SKM-1 (cell line): ENCODE data around the gene PBXIP1.

Source experiments
- DNase-seq: peaks from one replicate; lab custom pipeline; 2025; ENCODE audit not compliant: unreplicated experiment; lab: John Stamatoyannopoulos, UW

PBXIP1 gene

DNA sequence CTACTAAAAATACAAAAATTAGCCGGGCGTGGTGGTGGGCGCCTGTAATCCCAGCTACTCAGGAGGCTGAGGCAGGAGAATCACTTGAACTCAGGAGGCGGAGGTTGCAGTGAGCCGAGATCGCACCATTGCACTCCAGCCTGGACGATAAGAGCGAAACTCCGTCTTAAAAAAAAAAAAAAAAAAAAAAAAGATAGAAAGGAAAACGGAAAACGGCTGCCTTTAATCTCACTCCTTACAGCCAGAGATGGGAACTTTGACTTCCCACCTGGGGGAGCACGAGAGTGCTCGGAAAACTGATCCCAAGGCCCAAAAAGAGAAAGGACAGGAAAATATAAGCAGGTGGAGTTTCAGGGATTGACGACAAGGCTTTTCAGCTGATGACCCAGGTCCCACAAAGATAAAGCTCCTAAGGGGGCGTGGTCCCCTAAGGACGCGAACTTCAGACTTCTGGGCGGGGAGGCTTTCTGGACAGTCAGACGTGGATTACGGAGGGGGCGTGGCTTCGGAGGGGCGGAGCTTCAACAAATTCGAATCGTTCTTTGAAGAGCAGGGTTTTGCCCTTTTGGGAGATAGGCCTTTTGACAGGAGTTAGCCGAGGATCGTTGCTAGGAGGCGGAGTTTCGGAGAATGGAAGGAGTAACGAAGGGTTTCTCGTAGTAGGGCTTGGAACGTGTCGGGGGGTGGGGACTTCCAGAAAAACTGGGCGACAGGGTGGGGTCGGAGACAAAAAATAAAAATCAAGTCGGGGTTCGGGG lies 17.6 kb upstream of the PBXIP1 start:
- peak; percentile 98 for DNase-seq

- DNase-seq, result no peak
These were observed 16.8 kb upstream of the PBXIP1 start for GRCh38 chr1:154972517-154973343.

GRCh38 chr1:154972213-154972516 lies 16.3 kb upstream of the PBXIP1 start:
- no peak for DNase-seq

GRCh38 chr1:154971341-154971998 lies 15.6 kb upstream of the PBXIP1 start:
- no peak for DNase-seq

GRCh38 chr1:154970631-154971340 lies 14.9 kb upstream of the PBXIP1 start, which contains the start of gene SHC1:
SHC1 (minus strand) TSS chr1:154970747; CDS start chr1:154970526, 221 bp downstream.
- no peak for DNase-seq

DNA sequence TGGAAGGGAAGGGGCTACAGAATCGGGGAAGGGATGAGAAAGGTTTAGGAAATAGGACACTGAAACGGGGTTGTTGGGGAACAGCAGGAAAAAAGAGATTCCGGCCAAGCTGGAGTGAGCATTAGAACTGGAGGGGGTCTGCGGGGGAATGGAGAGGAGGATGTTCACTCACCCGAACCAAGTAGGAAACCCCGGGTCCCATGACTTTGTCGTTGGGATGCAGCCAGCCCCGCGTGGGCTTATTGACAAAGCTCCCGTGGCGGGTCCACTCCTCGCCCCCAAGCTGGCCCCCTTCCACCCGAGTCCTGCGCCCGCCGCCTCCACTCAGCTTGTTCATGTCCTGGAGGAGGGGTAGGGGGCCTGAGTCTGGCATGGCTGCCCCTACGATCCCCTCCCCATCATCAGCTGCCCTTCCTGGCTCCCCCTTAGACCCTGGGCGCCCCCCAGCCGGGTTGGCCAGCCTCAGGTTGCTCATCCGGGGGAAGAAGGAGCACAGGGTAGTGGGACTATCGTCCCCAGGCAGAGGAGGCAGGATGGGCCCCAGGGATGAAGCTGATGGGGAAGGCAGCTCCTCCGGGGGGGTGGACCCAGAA lies 14.1 kb upstream of the PBXIP1 start:
- DNase-seq, result no peak

GRCh38 chr1:154969246-154969645 lies 13.3 kb upstream of the PBXIP1 start:
- no peak for DNase-seq

DNA sequence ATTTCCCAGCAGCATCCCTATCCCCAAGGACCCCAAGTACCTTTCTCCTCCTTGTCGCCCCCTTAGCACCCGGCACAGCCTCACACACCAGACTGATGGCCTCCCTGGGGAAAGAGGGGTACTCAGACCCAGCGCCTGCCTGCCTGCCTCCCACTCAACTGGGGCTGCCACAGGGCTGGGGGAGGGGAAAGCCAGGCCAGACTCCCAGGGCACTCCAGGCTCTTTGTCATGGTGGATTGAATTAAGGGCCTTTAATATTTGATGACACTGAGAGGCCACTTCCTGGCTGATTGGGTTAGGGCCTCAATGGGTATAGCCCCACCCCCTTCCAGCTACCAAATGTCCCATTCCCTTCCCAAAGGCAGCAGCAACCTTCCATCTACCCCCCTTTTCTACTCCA lies 12.8 kb upstream of the PBXIP1 start:
- no peak for DNase-seq

DNA sequence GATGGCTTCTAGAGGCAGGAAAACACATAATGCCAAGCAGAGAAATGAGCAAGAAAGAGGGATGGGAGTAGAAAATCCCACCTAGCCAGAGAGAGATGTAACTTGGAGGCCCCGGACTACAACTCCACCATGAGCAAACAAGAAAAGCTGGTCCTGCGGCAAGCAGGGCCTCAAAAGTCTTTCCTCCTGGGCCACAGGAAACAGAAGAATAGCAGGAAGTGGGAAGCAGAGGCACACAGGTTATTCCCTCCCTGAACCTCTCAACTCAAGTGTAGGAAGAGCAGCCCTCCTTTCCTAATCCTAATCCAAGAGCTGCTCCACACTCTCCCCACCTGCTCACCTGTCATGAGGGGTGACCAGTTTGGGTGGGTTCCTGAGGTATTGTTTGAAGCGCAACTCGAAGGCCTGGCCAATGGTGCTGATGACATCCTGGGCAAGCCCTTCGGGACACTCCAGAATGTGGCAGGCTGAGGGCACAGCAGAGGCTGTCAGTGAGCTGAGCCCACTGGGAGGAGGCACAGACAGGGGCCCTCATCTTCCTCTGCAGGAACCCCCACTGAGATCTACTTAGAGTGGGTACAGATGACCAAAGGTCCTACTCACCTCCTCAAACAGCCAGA lies 11.5 kb upstream of the PBXIP1 start:
- DNase-seq, result no peak

DNA sequence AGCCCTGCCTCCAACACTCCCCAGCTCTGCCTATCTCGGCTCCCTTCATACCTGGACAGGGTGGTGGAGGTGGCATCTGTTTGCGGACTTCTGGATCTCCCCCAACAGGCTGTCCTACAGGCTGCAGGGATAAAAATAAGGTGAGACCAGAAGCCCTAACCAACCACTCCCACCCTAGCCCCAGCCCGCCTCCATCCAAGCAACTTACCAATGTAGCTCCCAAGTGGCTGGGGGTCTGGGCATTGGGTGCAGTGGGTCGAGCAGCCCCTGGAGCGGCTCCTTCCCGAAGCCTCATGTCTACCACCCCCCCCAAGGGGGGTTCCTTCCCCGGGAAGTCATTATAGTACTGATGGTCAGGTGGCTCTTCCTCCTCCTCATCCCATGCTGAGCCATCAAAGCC lies 10.2 kb upstream of the PBXIP1 start:
- DNase-seq, result no peak

DNA sequence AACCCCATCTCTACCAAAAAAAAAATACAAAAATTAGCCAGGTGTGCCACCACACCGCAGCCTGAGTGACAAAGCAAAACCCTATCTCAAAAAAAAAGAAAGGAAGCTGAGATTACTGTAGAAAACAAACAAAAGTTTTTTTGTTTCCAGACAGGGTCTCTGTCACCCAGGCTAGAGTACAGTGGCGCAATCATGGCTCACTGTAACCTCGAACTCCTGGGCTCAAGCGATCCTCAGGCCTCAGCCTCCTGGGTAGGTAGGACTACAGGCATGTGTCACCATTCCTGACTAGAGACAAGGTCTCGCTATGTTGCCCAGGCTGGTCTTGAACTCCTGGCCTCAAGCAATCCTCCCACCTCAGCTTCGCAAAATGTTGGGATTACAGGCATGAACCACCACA lies 8.5 kb upstream of the PBXIP1 start:
- DNase-seq, result no peak

DNA sequence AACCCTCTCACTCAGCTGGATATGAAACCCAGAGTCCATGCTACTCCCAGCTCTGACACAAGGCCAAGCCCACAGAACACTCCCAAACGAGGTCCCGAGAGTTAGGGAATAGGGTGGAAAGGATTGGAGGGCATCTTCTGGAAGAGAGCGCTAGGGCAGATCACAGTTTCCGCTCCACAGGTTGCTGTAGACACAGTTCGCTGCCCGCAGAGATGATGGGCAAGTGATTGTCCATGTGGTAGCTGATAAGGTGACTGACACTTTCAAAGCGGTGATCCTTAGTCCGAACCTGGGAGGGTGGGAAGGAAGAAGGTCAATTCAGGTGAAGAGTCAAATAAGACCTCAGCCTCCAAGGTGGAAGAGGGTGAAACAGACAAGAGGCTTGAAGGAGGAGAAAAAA lies 7.7 kb upstream of the PBXIP1 start:
- no peak for DNase-seq

DNA sequence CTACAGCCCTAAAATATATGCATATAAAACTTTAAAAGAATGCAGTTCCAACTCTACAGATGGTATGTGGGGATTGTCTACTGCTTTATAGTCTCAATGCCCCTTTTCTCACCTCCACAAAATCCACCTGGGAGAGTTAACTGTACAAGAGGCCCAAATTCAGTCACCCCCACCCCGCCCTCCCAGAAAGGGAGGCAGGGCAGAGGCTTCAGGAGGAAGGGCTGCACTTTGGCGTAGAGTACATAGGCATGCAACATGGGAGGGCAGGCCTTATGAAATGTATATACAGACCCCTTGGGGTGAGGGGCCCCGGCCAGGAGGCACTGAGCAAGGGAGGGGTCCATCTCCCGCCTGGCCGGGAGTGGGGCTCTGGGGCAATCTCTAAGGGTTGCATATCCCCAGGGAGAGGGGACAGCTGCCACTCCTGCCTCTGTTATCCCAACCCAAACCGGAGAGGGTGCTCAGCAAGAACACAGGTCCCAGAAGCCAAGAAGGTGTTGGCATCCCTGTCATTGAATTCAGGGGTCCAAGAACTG lies 7.0 kb upstream of the PBXIP1 start:
- no peak for DNase-seq

- no peak for DNase-seq
These were observed 6.4 kb upstream of the PBXIP1 start for GRCh38 chr1:154962156-154962749.

- peak; percentile 59 for DNase-seq
These were observed 5.6 kb upstream of the PBXIP1 start, which contains the start of gene PYGO2 for GRCh38 chr1:154961207-154962155. PYGO2 (minus strand) TSS chr1:154961782; CDS start chr1:154961576, 206 bp downstream.

DNA sequence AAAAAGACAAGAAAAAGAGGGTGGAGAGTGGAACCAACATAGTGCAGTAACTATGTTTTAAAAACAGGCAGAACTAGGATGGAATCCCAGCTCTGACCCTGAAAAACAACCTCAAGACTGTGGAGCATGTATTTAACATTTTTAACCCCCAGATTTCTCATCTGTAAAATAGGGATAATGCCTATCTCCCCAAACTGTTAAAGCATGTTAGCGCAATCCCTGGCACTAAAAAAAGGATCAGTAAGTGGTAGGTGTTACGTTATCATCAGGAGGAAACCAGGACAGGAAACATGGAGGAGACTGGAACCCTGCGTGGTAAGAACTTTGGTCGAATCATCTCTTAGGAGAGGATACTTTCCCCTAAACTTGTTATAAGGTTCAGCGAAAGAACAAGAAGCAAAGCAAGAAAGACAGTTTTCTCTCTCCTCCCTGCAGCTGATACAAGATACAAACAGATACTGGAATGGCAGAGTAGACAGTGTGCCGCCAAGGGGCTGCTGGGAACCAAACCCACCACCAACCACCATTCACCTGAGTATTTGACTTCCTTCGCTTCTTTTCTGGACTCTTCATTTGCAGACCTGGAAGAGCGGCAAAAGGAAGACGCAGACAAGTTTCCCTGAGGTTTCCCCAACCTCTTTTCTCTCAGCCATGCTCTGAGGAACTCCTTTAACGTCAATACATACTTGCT lies 4.7 kb upstream of the PBXIP1 start:
- DNase-seq, result no peak

- no peak for DNase-seq
These were observed 3.5 kb upstream of the PBXIP1 start for GRCh38 chr1:154959426-154959780.
